GM19238 (cell line): ENCODE measurements around the gene SET.

Experiments
- DNase-seq: peaks from one replicate; pipeline ENCODE4 v3.0.0; 2011; ENCODE audit warnings: low spot score; ENCODE audit not compliant: insufficient read length

Gene SET

GRCh38 chr9:128729302-128729701 is 40.3 kb downstream of the SET start:
- no peak for DNase-seq

- DNase-seq: no peak
These were observed 40.9 kb downstream of the SET start for GRCh38 chr9:128729766-128730517.

DNA sequence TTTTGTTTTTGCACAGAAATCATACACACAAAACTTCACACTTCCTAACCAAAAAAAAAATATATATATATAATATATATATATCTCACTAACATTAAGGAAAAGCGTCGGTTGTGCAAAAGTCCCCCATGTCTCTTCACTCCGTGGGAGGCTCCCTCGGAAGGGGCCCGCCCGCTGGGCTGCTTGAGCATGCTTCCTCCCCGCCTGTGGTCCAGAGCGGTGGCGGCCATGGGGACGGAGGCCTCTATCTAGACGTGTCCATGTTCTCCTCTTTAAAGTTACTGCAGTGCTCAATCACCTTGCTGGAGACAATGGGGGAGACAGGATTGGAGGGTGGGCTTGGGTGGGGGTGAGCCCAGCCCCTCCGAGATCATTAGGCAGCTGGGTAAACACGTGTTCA is 42.1 kb downstream of the SET start:
- no peak for DNase-seq

GRCh38 chr9:128731691-128732090 is 42.7 kb downstream of the SET start:
- no peak for DNase-seq

GRCh38 chr9:128732576-128732975 is 43.6 kb downstream of the SET start:
- no peak for DNase-seq

DNA sequence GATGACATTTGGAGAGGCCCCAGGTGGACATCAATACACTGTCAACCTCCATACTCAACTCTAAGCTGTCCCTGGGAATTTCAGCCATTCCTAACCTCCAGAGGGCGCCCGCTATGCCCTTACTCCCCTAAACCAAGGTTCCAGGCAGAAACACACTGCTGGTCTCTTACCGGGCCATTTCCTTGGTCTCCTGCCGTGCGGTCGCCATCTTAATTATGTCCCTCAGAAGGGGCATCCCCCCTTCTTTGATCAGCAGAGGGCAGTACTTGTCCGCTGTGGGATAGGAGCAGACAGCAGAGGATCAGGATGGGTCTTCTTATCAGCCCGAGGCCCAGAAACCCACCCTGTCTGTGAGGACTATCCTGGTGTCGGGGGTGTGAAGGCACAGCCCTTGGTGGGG is 44.2 kb downstream of the SET start:
- DNase-seq: no peak

GRCh38 chr9:128735373-128735772 is 46.4 kb downstream of the SET start:
- DNase-seq: no peak

- DNase-seq: no peak
These were observed 53.4 kb downstream of the SET start for GRCh38 chr9:128742401-128742800.

GRCh38 chr9:128743421-128743820 is 54.4 kb downstream of the SET start:
- no peak for DNase-seq
